ENCODE results near the gene NUDT14.

DNA sequence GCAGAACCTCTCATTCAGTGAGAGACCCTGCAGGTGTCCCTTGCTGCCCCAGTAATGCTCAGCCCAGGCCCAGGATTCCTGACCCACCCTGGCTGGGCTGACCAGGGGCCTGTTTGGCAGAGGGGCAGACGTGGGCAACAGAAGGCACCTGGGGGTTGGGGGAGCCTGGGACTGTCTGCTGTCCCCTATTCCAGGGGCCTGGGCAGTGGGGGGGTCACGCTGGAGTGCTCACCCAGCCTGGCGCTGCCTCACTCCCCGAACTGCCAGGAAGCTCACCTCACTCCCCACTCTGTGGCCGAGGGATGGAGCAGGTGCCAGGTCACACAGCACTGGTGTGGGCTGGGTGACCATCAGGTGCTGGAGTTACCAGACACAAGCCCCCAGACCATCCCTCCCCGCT lies 22.6 kb upstream of the NUDT14 start:
- no peak for TF ChIP-seq POLR2A (IDR thresholded peaks at IDR 0.05)
- TF ChIP-seq, protein P1, sequence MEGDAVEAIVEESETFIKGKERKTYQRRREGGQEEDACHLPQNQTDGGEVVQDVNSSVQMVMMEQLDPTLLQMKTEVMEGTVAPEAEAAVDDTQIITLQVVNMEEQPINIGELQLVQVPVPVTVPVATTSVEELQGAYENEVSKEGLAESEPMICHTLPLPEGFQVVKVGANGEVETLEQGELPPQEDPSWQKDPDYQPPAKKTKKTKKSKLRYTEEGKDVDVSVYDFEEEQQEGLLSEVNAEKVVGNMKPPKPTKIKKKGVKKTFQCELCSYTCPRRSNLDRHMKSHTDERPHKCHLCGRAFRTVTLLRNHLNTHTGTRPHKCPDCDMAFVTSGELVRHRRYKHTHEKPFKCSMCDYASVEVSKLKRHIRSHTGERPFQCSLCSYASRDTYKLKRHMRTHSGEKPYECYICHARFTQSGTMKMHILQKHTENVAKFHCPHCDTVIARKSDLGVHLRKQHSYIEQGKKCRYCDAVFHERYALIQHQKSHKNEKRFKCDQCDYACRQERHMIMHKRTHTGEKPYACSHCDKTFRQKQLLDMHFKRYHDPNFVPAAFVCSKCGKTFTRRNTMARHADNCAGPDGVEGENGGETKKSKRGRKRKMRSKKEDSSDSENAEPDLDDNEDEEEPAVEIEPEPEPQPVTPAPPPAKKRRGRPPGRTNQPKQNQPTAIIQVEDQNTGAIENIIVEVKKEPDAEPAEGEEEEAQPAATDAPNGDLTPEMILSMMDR (IDR thresholded peaks at IDR 0.05), result no peak
